Fibroblast of villous mesenchyme (primary cell): ENCODE measurements around the gene CMKLR1. TPM values are rescaled to one million over a fixed set of nuclear protein-coding genes. Genes with fewer than 3 reads are reported as not detected.

ENCODE experiments used
- DNase-seq: peaks from one replicate; pipeline ENCODE4 v3.0.0-alpha.2; 2010; ENCODE audit warnings: low read depth
- H3K4me3 ChIP-seq: 2 replicates; pipeline ENCODE4 v1.5.1; 2011; ENCODE audit warnings: low read depth, mild to moderate bottlenecking, low read length
- CTCF ChIP-seq: IDR thresholded peaks from 2 replicates; pipeline ENCODE4 v1.5.1; 2012; ENCODE audit warnings: low read depth, mild to moderate bottlenecking, low read length; ENCODE audit not compliant: insufficient read depth
- total RNA-seq: library from RNA; depleted of rRNA; stranded (reverse); fragments of >200 nt; gene quantifications from 2 replicates; pipeline ENCODE4 v1.2.3, GENCODE V29; 2012

The CMKLR1 gene
- total RNA-seq, 1 donor: 1.7 TPM

- TF ChIP-seq CTCF: no peak
- no peak for DNase-seq
- H3K4me3 ChIP-seq: no peak overlapping the region
Measured at GRCh38 chr12:108346727-108347710, 7.9 kb upstream of the CMKLR1 start.

GRCh38 chr12:108345716-108346633, 6.9 kb upstream of the CMKLR1 start:
- DNase-seq: no peak
- TF ChIP-seq CTCF: no peak
- H3K4me3 ChIP-seq: no peak overlapping the region

- no peak for TF ChIP-seq CTCF
- no peak for DNase-seq
- no peak overlapping the region for H3K4me3 ChIP-seq
Measured at GRCh38 chr12:108342985-108343384, 3.9 kb upstream of the CMKLR1 start.

GRCh38 chr12:108341854-108342847, 3.0 kb upstream of the CMKLR1 start:
- H3K4me3 ChIP-seq: no peak overlapping the region
- no peak for DNase-seq
- TF ChIP-seq CTCF: no peak

- no peak for TF ChIP-seq CTCF
- no peak overlapping the region for H3K4me3 ChIP-seq
- DNase-seq: no peak
Measured at GRCh38 chr12:108341356-108341755, 2.2 kb upstream of the CMKLR1 start.

- TF ChIP-seq CTCF: no peak
- no peak for DNase-seq
- no peak overlapping the region for H3K4me3 ChIP-seq
Measured at GRCh38 chr12:108340037-108340436, 926 bp upstream of the CMKLR1 start.
